HG03025 (cell line): ENCODE results near the gene ANXA11.
"Not testable (repeated sequence)": the region's sequence is repeated elsewhere in the genome, so short reads cannot be mapped to it uniquely, and the experiment has no call there.

Source experiments
- ATAC-seq: cut with Tn5 transposase; IDR thresholded peaks from one replicate; pipeline ENCODE4 v1.9.1; 2021; ENCODE audit warnings: mild to moderate bottlenecking, moderate library complexity; ENCODE audit not compliant: unreplicated experiment, low FRiP score

Gene ANXA11

DNA sequence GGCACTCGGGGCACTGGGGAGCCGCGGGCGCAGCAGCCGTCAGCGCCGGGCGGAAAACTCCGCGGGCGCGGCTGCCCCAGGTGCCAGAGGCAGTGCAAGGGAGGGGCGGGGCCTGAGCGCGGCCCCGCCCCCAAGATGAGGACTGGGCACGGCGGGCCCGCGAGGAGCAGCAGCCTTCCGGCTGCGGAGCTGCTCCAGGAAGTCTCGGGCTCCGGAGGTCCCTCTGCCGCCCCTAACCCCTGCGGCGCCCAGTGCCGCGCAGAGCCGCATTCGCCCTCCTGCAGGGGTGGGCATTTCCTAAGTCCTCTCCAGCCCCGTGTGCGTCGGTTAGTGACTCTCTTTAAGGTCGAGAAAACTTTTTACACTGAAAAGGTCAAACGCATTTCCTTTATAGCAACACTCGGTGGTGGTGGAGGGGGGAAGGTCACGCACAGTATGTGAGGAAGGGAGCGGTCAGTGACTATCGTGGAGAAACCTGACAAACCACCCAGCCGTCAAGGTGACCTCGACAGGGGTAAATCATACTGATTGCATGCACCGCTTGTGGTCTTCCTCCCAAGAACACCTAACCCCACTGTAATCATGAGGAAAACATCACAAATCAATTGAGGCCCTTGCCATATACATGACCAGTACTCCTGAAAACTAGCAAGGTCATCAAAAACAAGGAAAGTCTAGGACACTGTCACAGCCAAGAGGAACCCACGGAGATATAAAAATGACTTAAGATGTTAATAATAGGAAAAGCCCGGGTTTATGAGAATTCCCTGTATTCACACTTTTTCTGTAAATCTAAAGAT lies at the start of gene ANXA11:
ANXA11 (minus strand) TSS at position 61 of the 800 bp plus-strand sequence. CDS start 32,676 bp downstream, outside the sequence.
- peak; percentile 67 for ATAC-seq

DNA sequence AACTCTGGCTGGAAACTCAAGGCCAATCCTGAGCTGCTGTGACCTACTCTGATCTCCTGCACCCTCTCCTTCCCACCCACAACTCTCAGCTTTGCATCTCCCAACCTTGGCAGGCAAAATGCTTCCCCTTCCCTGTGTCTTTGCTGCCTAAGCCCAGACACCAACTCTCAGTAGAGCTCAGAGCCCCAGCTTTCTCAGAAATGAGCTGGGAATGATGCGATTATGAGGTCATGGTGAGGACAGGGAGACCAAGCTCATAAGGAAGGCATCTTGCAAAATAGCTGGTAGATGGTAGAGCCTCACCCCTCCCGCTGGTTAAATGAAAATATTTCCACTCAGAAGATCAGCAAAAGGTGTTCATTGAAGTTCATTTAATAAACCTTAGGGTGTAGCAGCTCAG lies 49.4 kb upstream of the ANXA11 start:
- not testable (repeated sequence) for ATAC-seq

DNA sequence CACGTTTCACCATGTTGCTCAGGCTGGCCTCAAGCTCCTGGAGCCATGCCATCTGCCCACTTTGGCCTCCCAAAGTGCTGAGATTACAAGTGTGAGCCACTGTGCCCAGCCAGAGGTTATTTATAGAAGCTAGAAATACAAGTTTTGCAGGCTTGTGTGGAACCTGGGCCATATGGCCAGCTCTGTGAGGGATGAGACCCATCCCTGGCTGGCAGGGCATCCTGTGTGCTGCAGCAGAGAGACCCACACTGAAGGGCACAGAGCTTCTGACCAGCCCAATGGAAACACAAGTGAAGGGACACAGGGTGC lies 48.6 kb upstream of the ANXA11 start:
- ATAC-seq = not testable (repeated sequence)

DNA sequence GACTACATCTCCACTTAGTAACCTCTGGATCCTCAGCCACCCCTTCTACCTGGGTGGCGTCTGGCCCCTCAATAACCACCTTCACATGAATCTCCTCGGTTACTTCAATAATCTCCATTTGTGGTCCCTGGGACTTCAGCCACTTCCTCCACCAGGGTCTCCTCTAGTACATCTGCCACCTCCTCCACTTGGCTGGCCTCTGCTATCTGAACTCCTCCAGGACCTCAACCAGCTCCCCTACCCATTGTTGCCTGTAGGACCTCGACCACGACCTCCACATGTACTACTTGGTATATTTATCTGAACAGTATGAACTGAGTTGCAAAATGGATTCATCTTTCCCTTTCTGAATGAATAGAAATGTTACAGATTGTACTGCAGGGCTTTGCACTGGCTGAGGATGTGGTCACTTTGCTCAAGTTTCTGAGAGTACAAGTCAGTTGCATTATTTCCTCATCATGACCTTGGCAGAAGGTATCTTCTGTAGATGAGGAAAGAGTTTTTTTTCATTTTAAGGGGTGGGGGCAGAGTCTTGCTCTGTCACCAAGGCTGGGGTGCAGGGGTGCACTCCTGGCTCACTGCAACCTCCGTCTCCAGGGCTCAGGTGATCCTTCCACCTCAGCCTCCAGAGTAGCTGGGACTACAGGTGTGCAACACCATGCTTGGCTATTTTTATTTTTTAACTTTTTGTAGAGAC lies 48.1 kb upstream of the ANXA11 start:
- ATAC-seq = peak; percentile 44

DNA sequence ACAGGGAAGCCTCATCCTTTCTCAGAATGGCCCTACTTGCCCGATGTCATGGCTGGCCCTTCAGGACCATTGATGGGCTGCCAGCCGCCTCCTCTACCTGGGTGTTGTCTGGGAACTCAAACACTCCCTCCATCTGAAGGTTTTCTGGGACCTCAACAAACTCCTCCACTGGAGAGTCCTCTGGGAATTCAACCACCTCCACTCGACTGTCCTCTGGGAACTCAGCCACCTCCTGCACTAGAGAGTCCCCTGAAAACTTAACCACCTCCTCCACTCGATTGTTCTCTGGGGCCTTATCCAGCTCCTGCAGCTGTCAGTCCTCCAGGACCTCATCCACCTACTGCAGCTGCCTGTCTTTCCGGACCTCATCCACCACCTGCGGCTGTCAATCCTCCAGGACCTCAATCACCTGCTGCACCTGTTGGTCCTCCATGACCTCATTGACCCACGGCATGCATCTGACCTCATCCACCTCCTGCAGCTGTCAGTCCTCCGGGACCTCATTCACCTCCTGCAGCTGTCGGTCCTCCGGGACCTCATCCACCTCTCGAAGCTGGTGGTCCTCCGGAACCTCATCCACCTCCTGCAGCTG lies 47.1 kb upstream of the ANXA11 start:
- ATAC-seq = no peak

DNA sequence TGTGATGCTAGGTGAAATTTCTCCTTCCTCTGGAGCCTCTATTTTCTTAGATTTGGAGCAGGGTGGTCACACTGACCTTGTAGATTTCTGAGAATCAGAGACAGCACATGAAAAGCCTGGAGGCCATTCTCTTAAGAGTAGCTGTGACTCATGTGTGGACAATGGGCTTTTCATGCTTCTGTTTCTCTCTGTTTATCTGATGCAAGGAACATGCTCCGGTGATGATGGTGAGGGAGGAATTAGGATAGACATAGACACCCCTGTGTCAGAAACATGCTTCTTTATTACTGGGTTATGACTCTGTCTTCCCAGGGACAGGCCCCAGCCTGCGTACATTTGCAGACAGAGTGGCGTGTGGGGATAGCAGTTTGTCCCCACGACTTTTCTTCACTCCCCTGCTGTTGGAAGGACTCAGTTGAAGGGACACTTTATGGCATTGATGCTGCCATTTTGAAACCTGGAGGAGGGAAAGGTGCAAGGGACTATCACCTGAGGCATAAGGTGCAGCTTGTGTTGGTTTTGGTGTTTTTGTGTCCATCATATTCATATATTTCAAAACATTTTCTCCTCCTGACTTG lies 46.5 kb upstream of the ANXA11 start:
- ATAC-seq = not testable (repeated sequence)

DNA sequence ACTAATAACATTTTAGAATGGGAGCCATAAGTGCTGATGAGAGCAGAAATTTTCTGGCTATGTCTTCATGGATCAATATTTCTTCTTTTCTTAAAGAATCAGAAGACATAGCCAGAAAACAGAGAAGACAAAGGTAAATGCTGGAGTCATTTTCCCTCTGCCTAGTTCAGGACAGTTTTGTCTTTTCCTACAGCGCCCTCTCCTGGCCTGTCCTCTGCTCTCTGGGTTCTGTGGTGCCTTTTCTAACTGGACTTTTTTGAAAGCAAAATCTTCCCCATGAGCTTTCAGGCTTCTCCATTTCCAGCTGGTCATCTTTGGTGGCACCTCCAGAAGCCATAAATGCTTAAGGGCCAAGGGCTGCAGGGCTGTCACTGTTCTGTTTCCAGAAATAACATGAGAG lies 45.1 kb upstream of the ANXA11 start:
- not testable (repeated sequence) for ATAC-seq

DNA sequence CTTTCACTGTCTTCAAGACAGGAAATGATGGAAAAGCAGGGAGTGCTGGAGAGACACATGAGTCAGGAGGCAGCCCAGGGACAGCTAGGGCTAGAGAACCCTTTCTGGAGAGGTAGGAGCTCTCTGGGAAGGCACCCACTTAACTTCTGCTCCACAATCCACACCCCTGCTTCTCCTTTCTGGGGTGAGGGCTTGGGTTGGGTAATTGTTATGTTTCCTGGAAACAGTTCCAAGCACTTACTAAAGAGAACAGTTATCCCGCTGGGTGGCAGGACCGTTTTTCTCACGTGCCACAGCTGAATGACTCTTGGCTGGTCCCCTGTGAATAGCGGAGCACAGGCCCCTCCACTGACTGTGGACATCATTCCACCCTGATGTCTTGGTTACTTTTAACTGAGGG lies 44.6 kb upstream of the ANXA11 start:
- not testable (repeated sequence) for ATAC-seq

DNA sequence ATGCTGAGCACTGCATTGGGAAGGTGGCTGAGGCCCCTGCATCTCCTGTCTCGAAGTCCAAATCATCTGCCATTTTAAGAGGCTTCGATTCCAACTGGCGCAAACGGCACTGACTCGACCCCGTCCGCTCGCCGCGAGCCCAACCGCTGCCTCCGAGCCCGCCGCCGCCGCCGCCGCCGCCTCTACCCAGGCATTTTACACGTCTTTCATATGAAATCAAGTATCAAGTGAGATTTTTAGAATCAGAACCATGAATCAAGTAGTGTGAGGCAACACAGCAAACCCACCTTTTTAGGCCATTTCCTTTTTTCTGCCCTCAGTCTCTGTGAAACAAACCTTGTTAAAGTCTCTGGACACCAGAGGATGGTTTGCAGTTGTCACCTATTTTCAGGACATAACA lies 42.3 kb upstream of the ANXA11 start:
- not testable (repeated sequence) for ATAC-seq

DNA sequence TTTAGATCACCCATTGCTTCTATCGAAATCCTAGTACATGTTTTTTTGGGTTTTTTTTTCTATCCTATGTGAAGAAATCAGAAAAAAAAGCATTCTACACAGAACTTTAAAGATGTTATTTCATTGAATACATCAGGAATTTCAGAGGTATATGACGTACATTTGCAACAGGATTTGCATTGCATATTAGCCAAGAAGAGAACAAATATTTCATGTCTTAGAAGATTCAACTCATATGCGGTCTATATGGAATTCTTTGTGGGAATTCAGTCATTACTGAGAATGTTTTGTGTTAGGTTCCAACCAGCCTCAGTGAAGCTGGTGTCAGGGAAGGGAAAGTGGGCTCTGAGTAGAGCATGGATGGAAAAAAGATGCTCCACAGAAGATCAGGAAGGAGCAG lies 39.0 kb upstream of the ANXA11 start:
- ATAC-seq = not testable (repeated sequence)

DNA sequence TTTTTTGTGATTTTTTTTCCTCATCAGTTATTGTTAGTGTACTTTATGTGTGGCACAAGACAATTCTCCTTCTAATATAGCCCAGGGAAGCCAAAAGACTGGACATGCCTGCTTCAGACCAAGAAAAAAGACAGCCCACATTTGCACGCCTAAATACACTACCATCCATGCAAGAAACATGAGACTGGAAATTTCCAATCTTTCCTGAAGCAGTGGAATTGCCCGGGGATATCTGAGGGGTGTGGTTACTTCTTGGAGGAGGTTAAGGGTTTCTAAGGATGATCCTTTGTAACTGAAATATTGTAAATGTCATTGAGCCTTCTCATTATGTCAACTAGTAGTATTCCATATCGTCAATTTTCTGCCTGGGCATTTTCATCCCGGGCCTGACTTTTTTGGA lies 37.0 kb upstream of the ANXA11 start:
- not testable (repeated sequence) for ATAC-seq

DNA sequence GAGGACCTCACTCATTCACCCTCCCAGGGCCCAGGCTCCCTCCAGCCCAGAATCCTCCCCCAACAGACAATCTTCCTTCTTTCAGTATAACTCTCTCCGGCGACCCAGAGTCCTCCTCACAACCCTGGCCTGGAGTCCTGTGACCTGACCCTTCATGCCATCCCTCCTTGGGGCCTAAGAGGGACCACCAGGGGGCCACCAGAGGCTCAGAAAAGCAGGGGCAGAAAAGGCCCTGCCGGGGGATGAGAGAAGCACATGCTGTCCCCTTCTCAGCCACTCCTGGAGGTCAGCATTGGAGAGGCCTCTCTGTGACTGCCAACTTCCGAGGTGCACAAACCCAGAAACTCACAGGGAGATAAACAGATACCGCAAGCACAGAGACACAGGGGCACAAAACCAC lies 31.1 kb upstream of the ANXA11 start:
- ATAC-seq = not testable (repeated sequence)

DNA sequence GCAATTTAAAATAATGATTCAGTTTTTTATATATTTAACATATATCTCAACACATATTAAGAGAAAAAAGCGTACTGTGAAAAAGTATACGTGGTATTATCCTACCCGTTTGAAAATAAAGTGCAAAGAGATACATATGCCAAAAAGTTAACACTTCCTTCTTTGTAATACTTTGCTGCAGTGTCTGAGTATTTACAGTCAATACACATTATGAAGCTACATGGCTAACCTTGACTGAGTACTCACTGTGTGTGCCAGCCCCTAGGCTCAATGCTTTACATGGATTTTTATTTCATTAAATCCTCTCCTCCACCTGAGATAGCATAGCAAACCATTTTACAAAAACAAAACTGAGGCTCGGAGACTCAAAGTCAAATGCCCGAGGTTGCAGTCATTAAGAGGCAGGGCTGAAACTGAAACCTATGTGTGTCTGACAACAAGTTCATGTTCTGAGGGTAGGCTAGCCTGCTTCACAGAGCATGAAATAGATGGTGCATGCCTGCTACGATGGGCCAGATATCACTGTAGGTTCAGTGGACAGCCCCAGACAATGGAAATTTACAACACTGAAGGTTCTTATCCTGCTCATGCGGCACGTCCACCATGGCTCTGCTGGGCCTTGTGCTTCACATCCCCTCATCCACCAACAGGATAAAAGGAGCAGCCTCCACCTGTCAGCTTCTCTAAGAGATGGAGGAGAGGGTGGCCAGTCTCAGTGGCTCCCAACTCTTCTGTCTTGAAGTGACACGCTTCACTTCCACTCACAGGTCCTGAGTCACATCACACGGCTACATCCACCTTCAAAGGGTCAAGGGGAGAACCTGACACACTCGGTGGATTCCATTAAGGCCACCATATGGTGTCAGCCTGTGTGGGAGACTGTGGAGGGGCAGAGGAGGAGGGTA lies 29.2 kb upstream of the ANXA11 start:
- ATAC-seq = peak; percentile 99

DNA sequence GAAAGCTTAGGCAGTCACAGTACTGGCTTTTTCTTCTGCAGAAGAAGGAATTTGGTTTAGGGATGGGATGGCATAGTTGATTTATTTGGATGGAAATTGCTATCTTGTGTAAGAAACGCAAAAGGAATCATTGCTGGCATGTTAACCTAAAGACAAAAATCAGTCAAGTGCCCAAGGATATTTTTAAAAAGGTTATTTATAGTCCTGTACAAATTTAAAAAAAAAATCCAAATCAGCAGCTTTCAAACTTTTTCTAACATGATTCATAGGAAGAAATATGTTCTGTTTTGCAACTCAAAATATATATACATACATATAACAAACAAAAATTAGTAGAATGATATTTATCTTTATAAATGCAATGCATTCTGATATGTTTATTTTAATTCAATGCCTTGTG lies 28.5 kb upstream of the ANXA11 start:
- ATAC-seq = not testable (repeated sequence)

DNA sequence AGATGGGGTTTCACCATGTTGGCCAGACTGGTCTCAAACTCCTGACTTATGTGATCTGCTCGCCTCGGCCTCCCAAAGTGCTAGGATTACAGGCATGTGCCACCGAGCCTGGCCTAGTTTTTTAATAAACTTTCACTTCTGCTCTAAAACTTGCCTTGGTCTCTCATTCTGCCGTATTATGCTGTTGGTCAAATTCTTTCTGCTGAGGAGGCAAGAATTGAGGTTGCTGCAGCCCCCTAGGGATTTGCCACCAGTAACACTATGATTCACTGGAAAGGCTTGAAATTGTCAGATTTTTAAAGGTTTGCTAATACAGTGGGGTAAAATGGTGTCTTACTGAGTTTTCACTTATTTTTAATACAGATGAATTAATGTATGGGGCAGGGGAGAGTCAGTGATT lies 21.4 kb upstream of the ANXA11 start:
- ATAC-seq = not testable (repeated sequence)

DNA sequence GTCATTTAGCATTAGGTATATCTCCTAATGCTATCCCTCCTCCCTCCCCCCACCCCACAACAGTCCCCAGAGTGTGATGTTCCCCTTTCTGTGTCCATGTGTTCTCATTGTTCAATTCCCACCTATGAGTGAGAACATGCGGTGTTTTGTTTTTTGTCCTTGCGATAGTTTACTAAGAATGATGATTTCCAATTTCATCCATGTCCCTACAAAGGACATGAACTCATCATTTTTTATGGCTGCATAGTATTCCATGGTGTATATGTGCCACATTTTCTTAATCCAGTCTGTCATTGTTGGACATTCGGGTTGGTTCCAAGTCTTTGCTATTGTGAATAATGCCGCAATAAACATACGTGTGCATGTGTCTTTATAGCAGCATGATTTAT lies 17.7 kb upstream of the ANXA11 start:
- ATAC-seq = not testable (repeated sequence)

DNA sequence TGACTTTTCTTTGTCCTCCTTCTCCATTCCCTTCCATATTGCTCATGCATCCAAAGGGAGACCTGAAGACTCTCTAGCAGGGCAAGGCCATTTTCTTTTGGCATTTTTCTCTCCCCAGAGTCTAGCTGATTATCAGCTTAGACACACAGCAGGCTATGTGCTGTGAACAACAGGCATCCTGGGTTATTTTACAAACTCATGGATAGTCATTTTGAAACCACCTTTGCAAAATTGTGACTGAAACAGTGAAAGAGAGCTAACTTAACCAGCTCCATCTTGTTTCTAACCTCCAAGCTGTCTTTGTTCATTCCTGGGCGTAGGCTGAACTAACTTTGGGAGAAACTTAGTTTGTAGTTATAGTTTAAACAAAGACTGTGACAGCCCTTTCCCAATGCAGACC lies 13.5 kb upstream of the ANXA11 start:
- ATAC-seq = peak; percentile 86

DNA sequence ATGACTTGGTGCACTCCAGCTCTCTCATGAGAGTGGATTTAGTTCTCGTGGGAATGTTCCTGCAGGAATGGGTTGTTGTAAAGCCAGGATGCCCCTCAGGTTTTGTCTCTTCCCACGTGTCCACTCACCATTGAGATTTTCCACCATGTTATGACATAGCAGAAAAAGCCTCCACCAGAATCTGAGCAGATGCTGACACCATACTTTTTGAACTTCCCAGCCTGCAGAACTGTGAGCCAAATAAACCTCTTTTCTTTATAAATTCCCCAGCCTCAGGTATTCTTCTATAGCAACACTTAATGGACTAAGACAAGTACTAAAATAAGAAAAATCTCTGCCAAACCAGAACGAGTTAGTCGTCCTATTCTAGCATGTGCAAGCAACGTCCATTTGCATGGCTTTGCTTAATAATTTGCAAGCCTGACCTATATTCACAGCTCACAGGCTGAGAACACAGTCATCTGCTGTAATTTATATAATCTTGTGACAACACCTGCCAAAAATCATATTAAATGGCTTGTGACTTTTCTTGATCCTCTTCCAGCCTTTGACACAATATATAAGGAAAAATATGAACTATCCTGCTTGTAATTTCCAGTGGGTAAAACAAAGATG lies 9.1 kb upstream of the ANXA11 start:
- ATAC-seq = not testable (repeated sequence)

DNA sequence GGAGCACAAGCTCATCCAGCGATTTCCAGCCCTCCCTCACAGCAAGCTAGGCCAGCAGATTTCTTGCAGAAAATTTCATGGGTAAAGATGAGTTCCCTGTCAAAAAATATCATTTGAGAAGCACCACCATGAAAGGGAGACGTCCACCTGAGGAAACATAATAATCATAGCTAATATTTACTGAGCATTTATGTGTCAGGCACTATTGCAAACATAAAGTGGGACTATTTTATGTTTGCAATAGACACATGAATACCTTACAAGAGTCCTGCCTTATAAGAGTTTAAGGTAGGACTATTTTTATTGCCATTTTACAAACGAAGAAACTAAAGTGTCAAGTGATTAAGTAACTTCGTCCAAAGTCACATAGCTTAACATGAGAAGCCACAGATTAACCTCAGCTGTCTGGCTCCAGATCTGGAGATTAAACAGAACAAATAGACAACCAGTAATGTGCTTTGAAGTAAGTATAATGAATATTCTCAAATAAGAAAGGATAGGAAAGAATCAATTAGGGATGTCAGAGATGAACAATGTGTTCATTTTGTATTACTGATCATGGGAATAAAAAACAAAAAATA lies 7.3 kb upstream of the ANXA11 start:
- ATAC-seq = not testable (repeated sequence)
